CD14-positive monocyte (primary cell): ENCODE data around the gene AMZ1. TPM values are rescaled to one million over a fixed set of nuclear protein-coding genes. Genes with fewer than 3 reads are reported as not detected.

ENCODE experiments used
- DNase-seq, 3 donors: peaks; one replicate each; pipeline ENCODE4 v3.0.0-alpha.2; 2011 to 2022
- H2AFZ ChIP-seq: 2 replicates; pipeline ENCODE4 v1.6.0; 2012; ENCODE audit warnings: mild to moderate bottlenecking, low read depth, low read length, inconsistent platforms; ENCODE audit not compliant: insufficient read depth, poor library complexity, severe bottlenecking
- H3K27ac ChIP-seq, 2 donors: 1 replicate in 1 of 2; 2 replicates in 1 of 2; pipeline ENCODE4 v1.5.1; 2012 to 2013; ENCODE audit warnings: low read length in 2 of 2, control low read depth in 1 of 2, inconsistent platforms in 1 of 2, low read depth in 1 of 2, mild to moderate bottlenecking in 1 of 2
- H3K27me3 ChIP-seq, 2 donors: one replicate each; pipeline versions ENCODE4 v1.6.0 to v1.6.1; 2011 to 2013; ENCODE audit warnings: low read length in 2 of 2; ENCODE audit not compliant: control insufficient read depth in 2 of 2, insufficient read depth in 2 of 2
- H3K36me3 ChIP-seq, 2 donors: replicated peaks in 1 of 2; 1 replicate in 1 of 2; 2 replicates in 1 of 2; pipeline versions ENCODE4 v1.5.1 to v1.6.1; 2012 to 2013; ENCODE audit warnings: low read length in 2 of 2, control low read depth in 1 of 2, inconsistent platforms in 1 of 2, mild to moderate bottlenecking in 1 of 2; ENCODE audit not compliant: insufficient read depth in 2 of 2, control insufficient read depth in 1 of 2
- H3K4me1 ChIP-seq, 2 donors: 1 replicate in 1 of 2; 2 replicates in 1 of 2; pipeline versions ENCODE4 v1.5.1 to v1.6.1; 2012 to 2013; ENCODE audit warnings: low read length in 2 of 2, control low read depth in 1 of 2, inconsistent platforms in 1 of 2, mild to moderate bottlenecking in 1 of 2, moderate library complexity in 1 of 2; ENCODE audit not compliant: insufficient read depth in 2 of 2, control insufficient read depth in 1 of 2
- H3K4me2 ChIP-seq: replicated peaks from 2 replicates; pipeline ENCODE3; 2012; ENCODE audit warnings: low read length, moderate library complexity, mild to moderate bottlenecking; ENCODE audit not compliant: poor library complexity, severe bottlenecking; ENCODE audit errors: extremely low read depth
- H3K4me3 ChIP-seq, 3 experiments: fragments of 200-600 bp in 1 of 3; sonication (generic) in 1 of 3; replicated peaks in 1 of 3; 1 replicate in 2 of 3; 2 replicates in 1 of 3; pipeline ENCODE4 v1.5.1; 2011 to 2013; ENCODE audit warnings: low read length in 3 of 3, mild to moderate bottlenecking in 3 of 3, control low read depth in 2 of 3, low read depth in 2 of 3, inconsistent platforms in 1 of 3, moderate library complexity in 1 of 3
- H3K79me2 ChIP-seq: 2 replicates; pipeline ENCODE4 v1.6.0; 2012; ENCODE audit warnings: mild to moderate bottlenecking, control low read depth, inconsistent platforms, low read length, moderate library complexity; ENCODE audit not compliant: insufficient read depth
- H3K9ac ChIP-seq: 2 replicates; pipeline ENCODE4 v1.6.0; 2017; ENCODE audit warnings: low read length, mild to moderate bottlenecking; ENCODE audit not compliant: insufficient read depth, poor library complexity, severe bottlenecking
- H3K9me3 ChIP-seq, 2 donors: replicated peaks in 1 of 2; 1 replicate in 1 of 2; 2 replicates in 1 of 2; pipeline versions ENCODE4 v1.5.1 to v1.6.1; 2012 to 2013; ENCODE audit warnings: low read length in 2 of 2, control low read depth in 1 of 2; ENCODE audit not compliant: control insufficient read depth in 1 of 2, insufficient read depth in 1 of 2
- H4K20me1 ChIP-seq: 2 replicates; pipeline ENCODE4 v1.6.0; 2012; ENCODE audit warnings: mild to moderate bottlenecking, low read length, control low read depth, moderate library complexity; ENCODE audit not compliant: insufficient read depth
- H3K27ac Mint-ChIP-seq, 7 donors: one replicate each; pipeline ENCODE4 v1.8.0; 2020; ENCODE audit warnings: mild to moderate bottlenecking in 7 of 7, mixed read lengths in 7 of 7, moderate library complexity in 6 of 7, inconsistent platforms in 2 of 7
- H3K27me3 Mint-ChIP-seq, 3 donors: one replicate each; pipeline ENCODE4 v1.8.0; 2021 to 2022; ENCODE audit warnings: low read depth in 3 of 3, mild to moderate bottlenecking in 3 of 3, mixed read lengths in 3 of 3, moderate library complexity in 3 of 3, inconsistent platforms in 1 of 3
- H3K36me3 Mint-ChIP-seq, 2 donors: one replicate each; pipeline ENCODE4 v1.8.0; 2020; ENCODE audit warnings: mixed read lengths in 2 of 2, inconsistent platforms in 1 of 2, mild to moderate bottlenecking in 1 of 2
- H3K4me1 Mint-ChIP-seq: one replicate; pipeline ENCODE4 v1.8.0; 2020; ENCODE audit warnings: mild to moderate bottlenecking, mixed read lengths
- H3K4me3 Mint-ChIP-seq, 2 donors: one replicate each; pipeline ENCODE4 v1.8.0; 2020; ENCODE audit warnings: mild to moderate bottlenecking in 2 of 2, mixed read lengths in 2 of 2, moderate library complexity in 1 of 2
- H3K9me3 Mint-ChIP-seq, 7 donors: one replicate each; pipeline ENCODE4 v1.8.0; 2020 to 2022; ENCODE audit warnings: mixed read lengths in 7 of 7, mild to moderate bottlenecking in 6 of 7, moderate library complexity in 6 of 7, inconsistent platforms in 2 of 7
- CTCF ChIP-seq: fragments of 200-600 bp; IDR thresholded peaks from one replicate; pipeline ENCODE4 v1.8.0; 2022; ENCODE audit warnings: antibody characterized with exemption, mild to moderate bottlenecking
- WGBS: methylation state at CpG from one replicate; pipeline ENCODE4 v1.1.5; 2013; ENCODE audit warnings: missing lambda C conversion rate; ENCODE audit not compliant: insufficient coverage; 5-methylcytosine and 5-hydroxymethylcytosine counted together
- intact Hi-C, 2 donors: fragments of 100-400 bp; cut with micrococcal nuclease; formaldehyde crosslinking; loops; one replicate each; pipeline versions ENCODE4 v1.15.0 to v1.15.1; 2023
- polyA plus RNA-seq, 3 donors: library from polyadenylated mRNA; depleted of rRNA in 1 of 3; unstranded in 2 of 3; stranded (reverse) in 1 of 3; fragments of 300-500 nt in 2 of 3; fragments of >200 nt in 1 of 3; fragmentation: Illumina TruSeq in 2 of 3; gene quantifications; 1 replicate in 2 of 3; 2 replicates in 1 of 3; pipeline ENCODE4 v1.2.3, GENCODE V29; 2012 to 2021

Gene AMZ1
- polyA plus RNA-seq, 3 donors, result 0.09 to 0.25 (median 0.14) TPM

GRCh38 chr7:2663960-2664359 lies 24.0 kb upstream of the AMZ1 start:
- Mint-ChIP-seq H3K27me3 (peaks cover 6 to 24% (median 13%) of the 10 kb centered on the region in 3 donors), H3K4me3 (no peak overlapping the region), H3K27ac (peak overlapping the region in 1 of 7 donors; percentile 25), H3K36me3 (peaks cover 17 to 31% of the 10 kb centered on the region in 2 donors), H3K4me1 (peaks cover 7% of the 10 kb centered on the region), H3K9me3 (peaks cover 0 to 7% (median 0%) of the 10 kb centered on the region in 7 donors)
- Histone ChIP-seq H3K9me3 (no peaks in the 10 kb centered on the region), H3K4me3 (no peak overlapping the region), H3K4me1 (peaks cover 0 to 5% of the 10 kb centered on the region in 2 donors), H3K79me2 (no peaks in the 10 kb centered on the region), H2AFZ (no peak overlapping the region), H3K27me3 (peaks cover 0 to 2% of the 10 kb centered on the region in 2 donors), H3K4me2 (no peak overlapping the region), H4K20me1 (peaks cover 57% of the 10 kb centered on the region), H3K9ac (no peak overlapping the region), H3K27ac (no peak overlapping the region), H3K36me3 (peaks cover 31 to 35% of the 10 kb centered on the region in 2 donors)
- TF ChIP-seq CTCF, result no peak
- intact Hi-C loops, result no loop called here
- no peak for DNase-seq
- no CpG with 5 or more reads among the region's 4 CpGs for WGBS

- no peak overlapping the region for H3K27ac Mint-ChIP-seq
- peaks cover 12 to 21% of the 10 kb centered on the region in 2 donors for H3K36me3 Mint-ChIP-seq
- intact Hi-C loops, result no loop called here
- H3K4me3 ChIP-seq, result no peak overlapping the region
- peaks cover 18 to 23% of the 10 kb centered on the region in 2 donors for H3K36me3 ChIP-seq
- H2AFZ ChIP-seq, result no peak overlapping the region
- peaks cover 43% of the 10 kb centered on the region for H4K20me1 ChIP-seq
- H3K9me3 Mint-ChIP-seq, result peaks cover 0 to 8% (median 0%) of the 10 kb centered on the region in 7 donors
- no peak overlapping the region for H3K9ac ChIP-seq
- no peak for DNase-seq
- 59% methylated on average over 27 of the region's 33 CpGs for WGBS
- peaks cover 12 to 32% (median 18%) of the 10 kb centered on the region in 3 donors for H3K27me3 Mint-ChIP-seq
- H3K27ac ChIP-seq, result no peak overlapping the region
- no peak overlapping the region for H3K4me2 ChIP-seq
- no peaks in the 10 kb centered on the region for H3K79me2 ChIP-seq
- H3K9me3 ChIP-seq, result no peaks in the 10 kb centered on the region
- H3K4me3 Mint-ChIP-seq, result no peak overlapping the region
- TF ChIP-seq CTCF, result no peak
- peaks cover 0 to 2% of the 10 kb centered on the region in 2 donors for H3K27me3 ChIP-seq
- peaks cover 7% of the 10 kb centered on the region for H3K4me1 Mint-ChIP-seq
- peaks cover 0 to 5% of the 10 kb centered on the region in 2 donors for H3K4me1 ChIP-seq
Measured at GRCh38 chr7:2665359-2665791, 22.6 kb upstream of the AMZ1 start.
